Activated CD4-positive, alpha-beta T cell treated with anti-CD3 and anti-CD28 coated beads, Interleukin-2, amount 10 ng/mL, durations not matched to agents 24 days and 14 days (primary cell): ENCODE data around the gene ACSM2B. TPM values are rescaled to one million over a fixed set of nuclear protein-coding genes. Genes with fewer than 3 reads are reported as not detected.
"Not testable (repeated sequence)": the region's sequence is repeated elsewhere in the genome, so short reads cannot be mapped to it uniquely, and the experiment has no call there.

Experiments used
- DNase-seq: peaks from one replicate; pipeline ENCODE4 v3.0.0; 2022
- H3K27ac Mint-ChIP-seq: one replicate; pipeline ENCODE4 v1.8.0; 2022; ENCODE audit warnings: mild to moderate bottlenecking, mixed read lengths
- H3K27me3 Mint-ChIP-seq: one replicate; pipeline ENCODE4 v1.8.0; 2022; ENCODE audit warnings: mixed read lengths
- H3K36me3 Mint-ChIP-seq: one replicate; pipeline ENCODE4 v1.8.0; 2022; ENCODE audit warnings: low read depth, mild to moderate bottlenecking, mixed read lengths
- H3K4me1 Mint-ChIP-seq: one replicate; pipeline ENCODE4 v1.8.0; 2021; ENCODE audit warnings: mixed read lengths
- H3K4me3 Mint-ChIP-seq: one replicate; pipeline ENCODE4 v1.8.0; 2022; ENCODE audit warnings: mild to moderate bottlenecking, moderate library complexity, mixed read lengths
- H3K9me3 Mint-ChIP-seq: one replicate; pipeline ENCODE4 v1.8.0; 2021; ENCODE audit warnings: mixed read lengths
- intact Hi-C: fragments of 100-400 bp; cut with micrococcal nuclease; formaldehyde crosslinking; loops from one replicate; pipeline ENCODE4 v1.15.1; 2023
- total RNA-seq: library from RNA; stranded (reverse); gene quantifications from 2 replicates; pipeline ENCODE4 v1.2.3, GENCODE V29; 2022

Gene ACSM2B
- total RNA-seq, 1 donor from 2014 or later: not detected

- intact Hi-C loops, H3K9me3 Mint-ChIP-seq, H3K36me3 Mint-ChIP-seq, H3K4me3 Mint-ChIP-seq, H3K27me3 Mint-ChIP-seq, DNase-seq, H3K27ac Mint-ChIP-seq, H3K4me1 Mint-ChIP-seq: not testable (repeated sequence)
Observed at GRCh38 chr16:20532284-20532792, 43.8 kb downstream of the ACSM2B start.

DNA sequence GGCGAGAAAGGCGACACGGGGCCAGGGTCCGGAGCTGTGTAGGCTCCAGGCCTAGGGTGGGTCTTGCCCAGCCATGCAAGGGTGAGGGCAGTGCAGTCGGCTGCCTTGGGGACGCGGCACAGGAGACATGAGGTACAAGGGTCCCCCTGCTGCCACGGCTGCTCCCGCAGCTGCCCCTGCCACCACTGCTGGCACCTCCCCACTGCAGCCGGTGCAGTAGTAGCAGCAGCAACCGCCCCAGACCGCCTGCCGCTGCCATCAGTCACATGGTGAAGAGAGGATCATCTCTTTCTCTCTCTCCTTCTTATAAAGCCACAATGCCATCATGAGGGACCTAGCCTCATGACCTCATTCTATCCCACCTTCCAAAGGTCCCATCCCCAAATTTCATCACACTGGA, 44.4 kb downstream of the ACSM2B start:
- H3K9me3 Mint-ChIP-seq, H3K27me3 Mint-ChIP-seq, H3K4me1 Mint-ChIP-seq, H3K36me3 Mint-ChIP-seq, DNase-seq, H3K4me3 Mint-ChIP-seq, H3K27ac Mint-ChIP-seq, intact Hi-C loops: not testable (repeated sequence)

- Mint-ChIP-seq H3K4me3 (no peak overlapping the region), H3K9me3 (no peaks in the 10 kb centered on the region), H3K27ac (no peak overlapping the region), H3K4me1 (no peaks in the 10 kb centered on the region), H3K27me3 (no peaks in the 10 kb centered on the region), H3K36me3 (no peaks in the 10 kb centered on the region)
- DNase-seq: no peak
- intact Hi-C loops: no loop called here
Observed at GRCh38 chr16:20520103-20520502, 56.1 kb downstream of the ACSM2B start.

DNA sequence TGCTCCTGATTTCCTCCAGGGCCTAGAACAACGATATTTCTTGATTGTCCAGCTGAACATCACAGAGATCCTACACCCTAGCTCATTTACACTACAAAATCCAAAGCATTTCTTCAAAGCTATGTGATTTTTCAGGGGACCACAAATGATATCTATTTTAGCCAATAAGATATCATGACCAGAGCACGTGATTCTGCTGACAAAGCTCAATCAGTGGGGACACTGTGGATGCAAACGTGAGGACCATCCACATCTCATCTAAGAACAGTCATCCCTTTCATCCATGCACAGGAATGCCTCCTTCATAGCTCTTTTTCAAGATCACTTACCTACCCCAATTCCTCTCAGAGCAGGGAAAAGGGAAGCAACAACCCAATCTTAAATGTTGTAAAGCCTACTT, 56.9 kb downstream of the ACSM2B start:
- H3K27me3 Mint-ChIP-seq: no peaks in the 10 kb centered on the region
- intact Hi-C loops: no loop called here
- no peaks in the 10 kb centered on the region for H3K9me3 Mint-ChIP-seq

DNA sequence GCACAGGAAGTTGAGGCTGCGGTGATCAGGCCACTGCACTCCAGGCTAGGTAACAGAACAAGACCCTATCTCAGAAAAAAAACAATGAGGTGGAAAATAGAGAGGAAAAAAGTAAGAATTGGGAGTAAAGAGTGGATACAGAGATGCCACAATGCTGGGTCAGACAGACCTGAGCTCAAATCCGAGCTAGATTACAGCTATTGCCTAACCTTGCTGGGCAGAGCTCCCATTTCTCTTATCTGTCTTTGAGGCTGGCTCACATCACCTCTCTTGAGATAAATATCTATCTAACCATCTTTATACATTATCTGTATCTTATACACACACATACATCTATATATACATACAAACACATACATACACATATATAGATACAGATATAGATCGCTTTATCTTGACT, 59.0 kb downstream of the ACSM2B start:
- no peak for DNase-seq
- no peak overlapping the region for H3K4me3 Mint-ChIP-seq
- no peaks in the 10 kb centered on the region for H3K9me3 Mint-ChIP-seq
- no peaks in the 10 kb centered on the region for H3K36me3 Mint-ChIP-seq
- no peak overlapping the region for H3K27ac Mint-ChIP-seq
- no peaks in the 10 kb centered on the region for H3K4me1 Mint-ChIP-seq
- intact Hi-C loops: no loop called here
- H3K27me3 Mint-ChIP-seq: peaks cover 1% of the 10 kb centered on the region

More for the DNA sequence above, 56.9 kb downstream of the ACSM2B start:
- H3K4me3 Mint-ChIP-seq: no peak overlapping the region
- no peaks in the 10 kb centered on the region for H3K36me3 Mint-ChIP-seq
- no peaks in the 10 kb centered on the region for H3K4me1 Mint-ChIP-seq
- H3K27ac Mint-ChIP-seq: no peak overlapping the region
- DNase-seq: no peak

DNA sequence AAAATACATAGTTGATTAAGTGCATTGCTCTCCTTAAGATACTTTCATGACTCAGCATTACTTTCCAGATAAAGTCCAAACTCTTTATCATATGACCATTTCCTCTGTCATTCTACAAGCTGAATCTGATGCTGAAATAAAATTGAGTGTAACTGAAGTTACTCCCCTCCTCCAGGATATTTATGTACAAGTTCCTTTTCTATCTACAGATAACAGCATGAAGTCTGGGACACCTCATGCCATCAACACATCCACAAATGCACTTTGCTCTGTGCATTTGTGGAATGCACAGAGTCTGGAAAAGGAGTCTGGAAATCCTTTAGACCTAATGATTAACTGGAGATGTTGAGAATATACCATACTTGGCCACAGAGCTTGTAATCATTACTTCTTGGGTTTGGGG, 60.5 kb downstream of the ACSM2B start:
- DNase-seq: no peak
- Mint-ChIP-seq H3K9me3 (no peaks in the 10 kb centered on the region), H3K27me3 (peaks cover 1% of the 10 kb centered on the region), H3K27ac (no peak overlapping the region), H3K36me3 (no peaks in the 10 kb centered on the region), H3K4me1 (no peaks in the 10 kb centered on the region), H3K4me3 (no peak overlapping the region)
- intact Hi-C loops: no loop called here

GRCh38 chr16:20510323-20510722, 65.8 kb downstream of the ACSM2B start:
- Mint-ChIP-seq H3K27me3 (peaks cover 1% of the 10 kb centered on the region), H3K9me3 (peaks cover 18% of the 10 kb centered on the region), H3K4me1 (no peaks in the 10 kb centered on the region), H3K4me3 (no peak overlapping the region), H3K27ac (no peak overlapping the region), H3K36me3 (no peaks in the 10 kb centered on the region)
- intact Hi-C loops: no loop called here
- no peak for DNase-seq

- H3K9me3 Mint-ChIP-seq: peaks cover 18% of the 10 kb centered on the region
- no peak overlapping the region for H3K27ac Mint-ChIP-seq
- H3K36me3 Mint-ChIP-seq: no peaks in the 10 kb centered on the region
- H3K27me3 Mint-ChIP-seq: no peaks in the 10 kb centered on the region
- H3K4me3 Mint-ChIP-seq: no peak overlapping the region
- no peaks in the 10 kb centered on the region for H3K4me1 Mint-ChIP-seq
- no peak for DNase-seq
- intact Hi-C loops: no loop called here
Observed at GRCh38 chr16:20507280-20507679, 68.9 kb downstream of the ACSM2B start.

- intact Hi-C loops: no loop called here
- no peak overlapping the region for H3K4me3 Mint-ChIP-seq
- H3K27ac Mint-ChIP-seq: no peak overlapping the region
- H3K4me1 Mint-ChIP-seq: no peaks in the 10 kb centered on the region
- H3K36me3 Mint-ChIP-seq: no peaks in the 10 kb centered on the region
- H3K27me3 Mint-ChIP-seq: no peaks in the 10 kb centered on the region
- peaks cover 18% of the 10 kb centered on the region for H3K9me3 Mint-ChIP-seq
- no peak for DNase-seq
Observed at GRCh38 chr16:20504418-20504817, 71.7 kb downstream of the ACSM2B start.

GRCh38 chr16:20491448-20491847, 84.7 kb downstream of the ACSM2B start:
- H3K27ac Mint-ChIP-seq, H3K4me1 Mint-ChIP-seq, H3K27me3 Mint-ChIP-seq, H3K36me3 Mint-ChIP-seq, H3K4me3 Mint-ChIP-seq, intact Hi-C loops, H3K9me3 Mint-ChIP-seq, DNase-seq: not testable (repeated sequence)

DNA sequence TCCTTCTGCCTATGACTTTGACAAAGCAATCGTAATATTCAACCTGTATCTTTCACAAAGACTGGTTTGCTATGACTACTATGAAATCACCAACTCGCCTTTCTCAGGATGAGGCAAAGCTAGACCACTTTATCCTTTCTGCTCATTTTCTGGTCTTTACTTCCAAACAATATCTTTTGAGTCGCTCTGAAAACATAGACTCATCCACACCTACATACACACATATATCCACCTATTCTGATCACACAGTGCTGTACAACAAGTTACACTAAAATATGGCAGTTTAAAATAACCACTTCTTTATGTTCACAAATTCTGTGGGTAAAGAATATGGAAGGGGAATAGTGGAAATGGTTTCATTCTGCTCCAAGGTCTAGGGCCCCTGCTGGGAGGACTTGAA, 85.2 kb downstream of the ACSM2B start:
- H3K27me3 Mint-ChIP-seq, DNase-seq, H3K4me3 Mint-ChIP-seq, H3K9me3 Mint-ChIP-seq, intact Hi-C loops, H3K27ac Mint-ChIP-seq, H3K36me3 Mint-ChIP-seq, H3K4me1 Mint-ChIP-seq: not testable (repeated sequence)

Other genes starting within 250 kb of the ACSM2B start
- not detected in 2 replicates for gene GP2, start 248.9 kb downstream of the ACSM2B start, total RNA-seq
- not detected in 2 replicates for gene UMOD, start 223.7 kb downstream of the ACSM2B start, total RNA-seq
- gene PDILT, start 171.6 kb downstream of the ACSM2B start, total RNA-seq: not detected in 2 replicates
- not detected in 2 replicates for gene ACSM5, start 166.8 kb downstream of the ACSM2B start, total RNA-seq
- gene ACSM2A, start 124.8 kb downstream of the ACSM2B start, total RNA-seq: 0.17 TPM in 1 of 2 replicates, not detected in the other
- gene ACSM1, start 121.3 kb upstream of the ACSM2B start, total RNA-seq: not detected in 2 replicates
- 44.7 and 47.4 TPM in 2 replicates for gene THUMPD1, start 165.5 kb upstream of the ACSM2B start, total RNA-seq
- 2.7 and 3.5 TPM in 2 replicates for gene ACSM3, start 187.6 kb upstream of the ACSM2B start, total RNA-seq
- gene ERI2, start 230.1 kb upstream of the ACSM2B start, total RNA-seq: 15.1 and 15.7 TPM in 2 replicates
- 9.3 and 11.7 TPM in 2 replicates for gene REXO5, start 230.2 kb upstream of the ACSM2B start, total RNA-seq